HG03103 (cell line): ENCODE data around the gene RAP2B.

Experiments
- ATAC-seq: cut with Tn5 transposase; IDR thresholded peaks from one replicate; pipeline ENCODE4 v1.9.1; 2021; ENCODE audit warnings: low read depth; ENCODE audit not compliant: unreplicated experiment

Gene RAP2B

DNA sequence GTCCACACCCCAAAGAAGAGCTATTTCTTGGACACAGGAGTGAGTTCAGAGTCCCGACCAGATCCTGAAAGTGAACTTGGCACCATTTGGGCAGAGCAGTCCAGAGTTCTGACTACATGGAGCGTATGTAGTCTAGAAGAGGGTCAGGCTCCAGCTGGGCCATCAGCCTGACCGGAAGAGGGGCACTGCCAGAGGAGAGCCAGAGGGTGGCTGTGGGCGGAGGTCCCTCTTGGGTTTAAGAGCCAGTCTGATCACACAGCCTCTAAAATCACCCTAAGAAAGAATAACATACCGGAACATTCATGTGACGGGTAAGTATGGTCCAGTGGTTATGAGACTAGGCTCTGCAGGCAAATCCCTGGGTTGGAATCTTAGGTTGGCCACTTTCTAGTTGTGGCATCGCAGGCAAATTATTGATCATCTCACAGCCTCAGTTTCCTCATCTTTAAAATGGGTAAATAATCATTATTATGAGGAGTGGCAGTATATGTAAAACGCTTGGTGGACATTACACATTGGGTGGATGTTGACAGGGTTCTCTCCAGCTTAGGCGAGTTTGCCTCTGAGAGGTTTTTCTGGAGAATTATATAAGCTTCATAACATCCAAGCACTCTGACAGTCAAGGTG is 2.1 kb upstream of the RAP2B start:
- ATAC-seq = no peak

DNA sequence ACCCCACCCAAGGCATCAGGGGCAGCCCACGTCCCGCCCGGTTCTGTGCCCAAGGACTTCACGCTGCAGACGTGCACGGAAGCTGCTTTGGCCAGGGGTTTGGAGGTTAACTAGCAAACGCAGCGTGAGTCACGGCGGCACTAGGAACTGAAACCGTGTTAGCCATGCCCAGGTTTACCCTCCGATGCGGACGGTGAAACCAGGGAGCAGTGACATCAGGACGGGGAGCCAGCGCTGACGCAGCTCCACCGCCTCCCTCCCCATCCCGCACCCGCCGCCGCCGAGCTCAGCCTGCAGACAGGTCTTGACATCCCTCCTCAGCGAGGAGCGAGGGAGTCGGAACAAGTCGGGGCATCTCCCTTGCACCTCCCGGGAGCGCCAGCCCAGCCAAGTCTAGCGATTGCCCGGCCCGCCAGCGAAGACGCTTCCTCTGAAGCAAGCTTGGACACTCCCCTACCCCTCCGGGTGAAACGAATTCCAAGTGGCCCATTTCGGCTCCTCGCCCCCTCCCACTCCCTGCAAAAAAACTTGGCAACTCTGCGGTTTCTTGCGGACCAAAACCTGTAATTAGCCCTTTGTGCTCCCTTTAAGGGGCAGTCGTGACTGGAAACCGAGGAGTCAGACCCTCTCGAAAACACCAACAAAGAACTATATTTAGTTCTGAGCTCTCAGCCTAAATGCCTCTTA is 1.4 kb upstream of the RAP2B start:
- peak; percentile 15 for ATAC-seq

DNA sequence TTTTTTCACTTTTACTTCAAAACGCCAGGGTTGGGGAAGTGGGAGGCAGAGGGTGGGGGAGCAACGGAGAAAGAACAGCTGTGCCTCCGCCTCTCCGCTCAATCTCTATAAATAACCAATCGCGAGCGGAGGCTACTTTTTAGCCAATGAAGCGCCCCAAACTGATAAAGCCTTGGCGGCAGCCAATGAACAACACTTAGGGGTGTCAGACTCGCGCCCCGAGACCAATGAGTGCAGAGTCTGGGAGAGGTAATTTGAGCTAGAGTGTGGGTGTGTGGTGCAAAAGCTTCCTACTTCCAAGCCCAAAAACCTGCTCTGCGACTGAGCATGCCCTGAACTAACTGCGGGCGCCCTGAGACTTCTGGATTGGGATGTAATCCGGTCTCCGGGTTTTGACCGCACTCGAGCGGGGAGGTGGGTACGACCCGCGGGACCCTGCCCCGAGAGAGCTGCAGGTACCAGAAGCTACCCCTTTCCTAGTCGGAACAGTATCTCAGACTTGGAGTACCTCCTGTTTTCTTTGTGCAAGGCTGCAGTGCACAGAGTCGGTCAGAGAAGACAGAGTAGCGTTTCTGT is 800 bp upstream of the RAP2B start:
- peak; percentile 76 for ATAC-seq

DNA sequence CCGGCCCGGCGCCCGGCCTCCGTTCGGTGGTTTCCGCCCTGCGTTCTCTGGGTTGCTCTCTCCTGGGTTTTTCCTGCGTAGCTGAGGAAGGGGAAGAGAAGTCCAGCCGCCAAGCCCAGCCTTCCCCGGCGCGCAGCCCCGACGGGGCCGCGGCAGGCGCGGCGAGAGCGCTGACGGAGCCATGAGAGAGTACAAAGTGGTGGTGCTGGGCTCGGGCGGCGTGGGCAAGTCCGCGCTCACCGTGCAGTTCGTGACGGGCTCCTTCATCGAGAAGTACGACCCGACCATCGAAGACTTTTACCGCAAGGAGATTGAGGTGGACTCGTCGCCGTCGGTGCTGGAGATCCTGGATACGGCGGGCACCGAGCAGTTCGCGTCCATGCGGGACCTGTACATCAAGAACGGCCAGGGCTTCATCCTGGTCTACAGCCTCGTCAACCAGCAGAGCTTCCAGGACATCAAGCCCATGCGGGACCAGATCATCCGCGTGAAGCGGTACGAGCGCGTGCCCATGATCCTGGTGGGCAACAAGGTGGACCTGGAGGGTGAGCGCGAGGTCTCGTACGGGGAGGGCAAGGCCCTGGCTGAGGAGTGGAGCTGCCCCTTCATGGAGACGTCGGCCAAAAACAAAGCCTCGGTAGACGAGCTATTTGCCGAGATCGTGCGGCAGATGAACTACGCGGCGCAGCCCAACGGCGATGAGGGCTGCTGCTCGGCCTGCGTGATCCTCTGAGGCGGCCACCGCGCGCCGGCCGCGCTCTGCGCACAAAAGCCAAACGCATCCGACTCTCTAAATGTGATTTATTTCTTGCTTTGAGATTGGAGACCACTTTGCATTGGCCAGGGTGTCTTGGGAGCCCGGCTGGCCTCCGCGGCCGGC is 727 bp downstream of the RAP2B start:
- peak; percentile 2 for ATAC-seq

DNA sequence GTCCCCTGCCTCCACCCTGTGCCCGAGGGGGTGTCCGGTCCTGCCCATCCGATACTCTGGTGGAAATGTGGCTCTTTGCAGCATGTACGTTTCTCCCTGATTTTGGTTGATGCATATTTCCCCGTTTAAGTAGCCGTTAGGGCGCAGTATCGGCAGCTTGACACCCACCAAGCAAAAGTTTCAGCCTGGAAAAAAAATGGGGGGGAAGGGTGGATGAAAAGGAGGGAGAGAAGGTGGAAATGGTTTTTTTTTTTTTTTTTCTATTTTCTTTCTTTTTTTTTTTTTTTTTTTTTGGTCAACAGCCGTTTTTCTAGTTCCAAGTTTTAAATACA is 1.3 kb downstream of the RAP2B start:
- ATAC-seq = no peak

DNA sequence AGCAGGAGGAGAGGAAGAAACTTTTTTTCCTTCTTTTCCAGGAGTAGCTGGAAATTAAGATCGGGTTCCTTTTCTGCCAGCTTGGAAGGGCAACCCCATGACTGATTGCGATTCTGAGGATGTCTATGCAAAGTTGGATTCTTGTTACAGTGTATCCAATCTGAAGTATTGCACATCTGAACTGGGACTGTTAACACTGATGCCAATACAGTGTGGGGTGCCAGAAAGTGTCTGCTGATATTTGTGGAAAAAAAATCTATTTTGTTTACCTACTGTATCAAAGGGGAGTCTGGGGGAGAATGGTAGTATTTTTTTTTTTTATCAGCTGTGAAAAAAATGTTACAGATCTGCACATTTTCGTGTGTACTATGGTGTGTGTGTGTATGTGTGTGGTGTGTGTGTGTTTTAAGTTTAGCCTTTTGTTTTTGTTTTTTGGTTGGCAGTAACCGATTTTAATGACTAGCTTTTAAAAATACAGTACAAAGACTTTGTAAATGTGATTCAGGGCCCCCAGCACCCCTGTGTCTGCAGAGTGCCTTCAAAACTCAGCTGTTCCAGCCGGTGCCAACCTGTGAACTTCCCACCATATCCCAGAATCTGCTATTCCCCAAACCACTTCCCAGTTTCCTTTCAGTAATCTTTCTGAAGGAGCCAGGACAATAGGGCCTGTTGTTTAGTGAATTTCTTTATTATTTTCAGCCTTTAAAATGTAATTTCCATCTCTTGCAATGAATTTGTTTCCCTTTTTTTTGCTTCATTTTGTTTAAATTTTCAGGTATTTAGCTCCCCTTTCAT is 1.9 kb downstream of the RAP2B start:
- no peak for ATAC-seq

DNA sequence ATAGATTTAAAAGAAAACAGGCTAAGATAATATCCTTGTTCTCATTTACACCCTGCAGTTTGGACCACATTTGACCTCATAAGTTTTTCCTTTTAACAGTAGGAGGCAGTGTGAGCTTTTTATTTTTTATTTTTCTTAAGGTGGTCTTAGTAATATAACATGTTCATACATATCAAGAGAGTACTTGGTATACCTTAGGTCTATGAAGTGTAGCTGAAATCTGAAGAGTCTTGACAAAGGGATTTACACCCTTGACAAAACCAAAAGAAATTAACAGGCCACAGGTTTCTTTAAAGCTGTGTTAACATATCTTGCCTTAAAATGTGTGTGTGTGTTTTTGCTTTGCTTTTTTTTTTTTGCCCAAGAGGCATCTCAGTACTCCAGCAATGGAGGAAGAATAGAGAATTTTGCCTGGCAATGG is 3.2 kb downstream of the RAP2B start:
- no peak for ATAC-seq

DNA sequence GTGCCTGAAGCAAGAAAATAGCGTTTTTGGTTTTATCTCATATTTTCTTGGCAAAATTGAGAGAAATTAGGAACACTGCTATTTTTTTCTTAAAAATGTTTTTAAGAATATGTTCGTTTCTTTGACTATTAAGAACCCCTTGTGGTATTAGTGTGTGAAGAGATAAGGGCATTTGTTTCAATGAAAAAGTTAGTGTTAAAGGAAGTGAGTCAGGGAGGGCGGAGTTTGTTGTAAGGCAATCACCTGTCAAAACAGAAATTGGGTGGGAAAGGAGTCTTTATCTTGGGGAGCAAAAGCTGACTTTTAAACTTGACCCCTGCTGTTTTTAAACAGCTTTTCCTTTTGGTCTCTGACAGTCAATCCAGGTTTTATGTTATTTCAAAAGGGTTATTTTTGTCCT is 4.2 kb downstream of the RAP2B start:
- no peak for ATAC-seq

DNA sequence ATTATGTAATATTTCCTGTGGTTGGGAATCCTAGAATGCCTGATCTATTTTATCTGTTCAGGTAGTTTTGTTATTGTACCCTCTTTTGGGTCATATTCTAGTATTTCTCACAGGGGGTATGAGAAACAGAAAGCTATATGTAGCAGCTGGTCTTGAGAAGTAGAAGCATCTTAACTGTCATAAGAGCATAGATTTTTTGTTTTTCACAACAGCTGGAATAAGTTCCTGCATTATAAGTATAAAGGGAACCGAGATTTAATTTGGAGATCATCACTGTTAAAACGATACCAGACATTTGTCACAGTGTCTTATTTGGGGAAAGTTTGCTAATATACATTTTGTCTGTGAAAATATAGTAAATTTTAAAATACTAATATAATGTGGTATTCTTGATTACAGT is 4.8 kb downstream of the RAP2B start:
- ATAC-seq = no peak

DNA sequence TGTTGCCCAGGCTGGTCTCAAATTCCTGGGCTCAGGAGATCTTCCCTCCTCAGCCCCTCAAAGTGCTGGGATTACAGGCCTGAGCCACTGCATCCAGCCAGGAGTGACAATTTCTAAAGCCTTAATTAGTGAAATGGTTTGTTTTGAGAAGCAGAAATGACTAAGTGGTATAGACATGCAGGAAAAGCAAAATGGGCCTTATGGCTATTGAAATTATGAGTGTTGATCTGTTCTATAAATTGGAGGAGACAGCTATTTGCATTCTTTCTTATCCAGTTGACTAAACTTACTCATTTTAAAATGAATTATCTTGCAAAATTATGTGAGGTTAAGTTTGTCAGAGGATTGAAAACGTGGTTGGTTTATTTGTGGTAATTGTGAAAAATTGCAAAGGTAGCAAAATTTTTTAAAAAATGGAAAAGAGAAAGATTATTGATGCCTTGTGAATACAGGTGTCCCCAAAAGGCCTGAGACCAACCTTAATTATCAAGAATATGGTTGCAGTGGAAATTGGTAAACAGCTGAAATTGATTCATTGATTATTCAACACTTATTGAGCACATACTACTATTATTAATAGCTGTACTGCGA is 7.9 kb downstream of the RAP2B start:
- ATAC-seq = no peak

DNA sequence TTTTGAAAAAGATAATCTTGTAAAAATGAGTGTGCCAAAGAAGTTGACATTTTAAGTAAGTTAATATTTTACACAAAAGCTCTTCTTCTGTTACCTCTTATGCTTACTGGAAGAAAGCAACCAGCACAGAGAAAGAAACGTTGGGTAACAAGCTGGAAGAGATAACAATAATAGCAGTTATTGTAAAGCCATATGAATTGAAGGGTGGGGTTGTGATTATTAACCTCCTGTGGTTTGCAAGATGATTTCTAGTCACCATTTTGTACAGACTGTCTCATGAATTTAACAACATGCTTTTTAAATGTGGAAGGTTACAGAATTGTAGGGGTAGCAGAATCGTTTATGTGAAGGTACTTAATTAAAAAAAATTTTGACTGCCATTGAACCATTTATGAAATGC is 9.2 kb downstream of the RAP2B start:
- no peak for ATAC-seq

DNA sequence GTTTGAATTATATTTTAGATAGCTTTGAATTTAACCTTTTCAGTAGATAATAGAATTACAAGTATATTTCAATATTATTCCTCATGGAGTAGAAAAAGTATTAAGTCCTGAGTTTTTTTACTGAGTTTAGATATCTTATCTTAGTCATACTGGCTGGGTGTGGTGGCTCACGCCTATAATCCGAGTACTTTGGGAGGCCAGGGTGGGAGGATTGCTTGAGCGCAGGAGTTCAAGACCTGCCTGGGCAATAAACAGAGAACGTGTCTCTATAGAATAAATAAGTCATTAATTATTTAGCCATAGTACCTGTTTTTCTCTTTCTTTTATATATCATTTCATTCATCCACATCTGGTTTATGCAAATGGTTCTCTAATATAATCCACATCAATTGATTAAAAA is 9.9 kb downstream of the RAP2B start:
- no peak for ATAC-seq

DNA sequence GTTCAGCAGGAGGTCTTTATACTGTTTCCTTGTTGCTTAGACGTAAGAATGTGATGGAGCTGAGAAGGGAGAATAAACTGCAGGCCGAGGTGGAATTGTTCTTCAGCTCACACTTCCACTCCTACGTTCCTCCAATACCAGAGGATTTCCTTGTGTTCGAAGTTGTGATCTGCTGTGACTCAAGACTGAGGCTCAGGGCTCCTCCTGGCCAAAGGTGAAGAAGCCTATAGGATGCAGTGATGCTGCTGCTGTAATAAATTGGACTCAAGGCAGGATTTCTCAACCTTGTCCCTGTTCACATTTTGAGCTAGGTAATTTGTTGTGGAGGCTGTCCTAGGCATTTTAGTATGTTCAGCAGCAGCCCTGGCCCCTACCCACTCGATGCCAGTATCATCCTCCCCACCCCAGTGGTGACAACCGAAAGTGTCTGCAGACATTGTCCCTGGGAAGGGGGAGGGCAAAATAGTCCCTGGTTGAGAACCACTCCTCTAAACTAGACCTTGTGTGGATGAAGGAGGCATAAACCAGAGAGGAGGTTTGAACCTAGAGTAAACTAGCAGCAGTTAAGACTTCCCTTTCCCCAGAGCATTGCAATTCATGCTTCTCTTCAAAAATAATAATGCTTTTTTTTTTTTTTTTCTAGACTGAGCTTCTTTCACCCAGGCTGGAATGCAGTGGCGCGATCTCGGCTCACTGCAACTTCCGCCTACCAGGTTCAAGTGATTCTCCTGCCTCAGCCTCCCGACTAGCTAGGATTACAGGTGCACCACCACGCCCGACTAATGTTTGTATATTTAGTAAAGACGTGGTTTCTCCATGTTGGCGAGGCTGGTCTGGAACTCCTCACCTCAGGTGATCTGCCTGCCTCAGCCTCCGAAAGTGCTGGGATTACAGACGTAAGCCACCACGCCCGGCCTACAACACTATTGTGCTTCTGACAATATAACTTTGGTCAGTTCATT is 11.1 kb downstream of the RAP2B start:
- ATAC-seq = no peak

DNA sequence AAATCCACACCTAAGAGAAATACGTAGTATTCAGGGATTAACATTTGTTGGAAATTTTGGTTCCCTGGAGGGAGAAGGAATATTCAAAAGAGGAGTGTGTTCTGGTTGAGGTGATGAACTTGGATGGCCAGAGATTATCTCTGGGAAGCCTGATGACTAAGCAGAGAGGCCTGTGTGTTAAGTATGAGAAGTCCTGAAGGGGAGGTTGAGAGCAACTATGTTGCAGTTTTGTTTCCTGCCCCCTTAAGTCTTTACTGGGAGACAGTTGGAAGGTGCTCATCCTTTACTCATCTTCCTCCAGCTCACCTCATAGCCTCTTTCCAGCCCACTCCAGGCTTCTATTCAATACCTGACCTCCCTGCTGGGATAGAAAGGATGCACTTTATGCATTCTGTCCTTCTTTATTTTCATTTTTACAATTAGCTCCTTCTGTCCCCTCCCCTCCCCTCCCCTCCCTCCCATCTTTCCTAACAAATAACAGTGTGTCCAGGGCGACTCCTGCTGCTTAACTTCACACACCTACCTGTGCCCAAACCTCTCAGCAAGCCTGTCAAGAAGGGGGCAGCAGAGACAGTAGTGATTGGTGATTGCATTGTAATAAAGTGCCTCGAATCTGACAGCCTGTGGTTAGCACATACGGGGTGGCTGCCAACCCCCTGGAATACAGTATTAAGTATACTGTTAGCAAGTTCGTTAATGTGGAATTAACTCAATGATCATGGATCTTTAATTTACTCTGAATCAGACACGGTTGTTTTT is 11.9 kb downstream of the RAP2B start:
- no peak for ATAC-seq

DNA sequence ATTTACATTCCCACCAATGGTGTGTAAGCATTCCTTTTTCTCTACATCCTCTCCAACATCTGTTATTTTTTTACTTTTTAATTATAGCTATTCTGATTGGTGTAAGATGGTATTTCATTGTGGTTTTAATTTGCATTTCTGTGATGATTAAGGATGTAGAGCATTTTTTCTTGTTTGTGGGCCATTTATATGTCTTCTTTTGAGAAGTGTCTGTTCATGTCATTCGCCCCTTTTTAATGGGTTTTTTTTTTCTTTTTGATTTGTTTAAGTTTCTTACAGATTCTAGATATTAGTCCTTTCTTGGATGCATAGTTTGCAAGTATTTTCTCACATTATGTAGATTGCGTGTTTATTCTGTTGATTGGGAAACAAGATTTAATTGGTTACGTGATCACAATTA is 14.2 kb downstream of the RAP2B start:
- ATAC-seq = no peak

DNA sequence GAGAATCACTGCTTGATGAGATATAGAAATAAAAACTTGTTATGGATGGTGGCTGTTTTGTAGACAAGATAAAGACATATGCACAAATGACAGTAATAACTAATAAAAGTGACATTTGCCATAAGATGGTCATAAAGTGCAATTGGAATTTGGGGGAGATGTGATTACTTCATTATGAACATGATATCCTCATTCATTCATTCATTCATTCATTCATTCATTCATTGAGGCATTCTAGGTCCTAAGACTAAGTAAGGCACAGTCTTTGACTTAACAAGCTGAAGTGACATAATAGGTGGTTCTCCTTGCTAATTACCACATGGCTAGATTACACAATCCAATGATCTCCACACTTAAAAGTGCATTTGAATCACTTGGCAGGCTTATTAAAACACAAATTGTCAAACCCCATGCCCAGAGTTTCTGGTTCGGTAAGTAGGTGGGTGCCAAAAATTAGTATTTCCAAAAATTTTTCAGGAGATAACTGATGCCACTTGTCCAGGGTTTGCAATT is 18.9 kb downstream of the RAP2B start:
- no peak for ATAC-seq

DNA sequence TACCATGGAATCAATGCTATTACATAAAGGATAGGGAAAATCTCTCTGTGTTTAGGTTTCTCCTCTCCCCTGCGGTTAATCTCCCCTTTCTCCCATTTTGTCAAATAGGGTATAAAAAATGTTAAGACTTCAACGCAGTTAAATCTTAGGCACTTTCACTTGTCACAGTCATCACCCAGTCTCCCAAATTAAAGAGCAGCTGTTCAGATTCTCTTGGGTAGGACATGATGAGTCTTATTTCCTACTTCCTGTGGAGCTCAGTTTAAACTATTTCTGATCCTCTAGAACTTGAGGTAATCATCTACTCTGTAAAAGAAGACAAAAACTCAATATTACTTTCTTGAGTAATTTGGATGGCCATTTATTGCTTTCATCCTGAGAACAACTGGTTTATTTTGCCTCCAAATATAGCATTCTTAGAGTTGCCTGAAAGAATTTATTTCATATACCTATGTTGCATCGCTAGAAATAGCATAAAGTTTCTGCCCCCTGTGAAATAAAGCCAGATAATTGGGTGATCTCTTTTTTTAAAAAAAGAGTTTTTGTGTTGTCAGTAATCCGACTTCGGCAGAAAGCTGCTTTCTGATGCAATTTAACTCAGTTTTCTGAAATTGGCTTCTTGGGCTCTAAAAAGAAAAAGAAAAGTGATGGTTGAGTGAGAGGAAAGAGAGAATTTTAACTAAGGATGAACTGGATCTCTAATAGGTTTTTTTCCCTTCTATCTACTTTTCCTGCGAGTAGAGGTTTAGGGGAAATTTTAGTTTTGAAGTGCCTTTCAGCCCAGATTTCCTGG is 20.7 kb downstream of the RAP2B start:
- no peak for ATAC-seq
